GM12872 (cell line): ENCODE data around the gene UBXN10.

Source experiments
- TF ChIP-seq, protein P1 (sequence below): IDR thresholded peaks from 3 replicates; pipeline ENCODE4 v1.5.1; 2011; ENCODE audit warnings: low read depth, mild to moderate bottlenecking, low read length, moderate library complexity; ENCODE audit not compliant: insufficient read depth

Gene UBXN10

DNA sequence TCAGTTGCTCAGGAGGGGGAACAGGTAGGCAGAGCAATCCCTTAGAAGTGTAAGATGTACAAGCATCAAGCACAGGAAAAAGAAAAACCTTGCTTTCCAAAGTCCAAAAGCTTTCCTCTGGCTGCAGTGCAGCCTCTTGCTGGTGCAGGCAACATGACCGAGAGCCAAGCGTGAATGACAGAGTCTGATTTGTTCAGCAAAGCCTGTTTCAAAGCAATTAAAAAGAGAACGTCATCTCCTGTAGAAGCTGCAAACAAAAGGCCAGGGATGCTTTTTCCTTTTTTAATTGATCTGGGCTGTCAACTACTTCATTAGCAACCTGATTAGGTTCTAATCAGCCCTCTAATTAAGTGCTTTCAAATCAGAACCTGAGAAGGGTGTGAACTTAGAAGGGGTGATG, 38.6 kb downstream of the UBXN10 start:
- TF ChIP-seq, protein P1, sequence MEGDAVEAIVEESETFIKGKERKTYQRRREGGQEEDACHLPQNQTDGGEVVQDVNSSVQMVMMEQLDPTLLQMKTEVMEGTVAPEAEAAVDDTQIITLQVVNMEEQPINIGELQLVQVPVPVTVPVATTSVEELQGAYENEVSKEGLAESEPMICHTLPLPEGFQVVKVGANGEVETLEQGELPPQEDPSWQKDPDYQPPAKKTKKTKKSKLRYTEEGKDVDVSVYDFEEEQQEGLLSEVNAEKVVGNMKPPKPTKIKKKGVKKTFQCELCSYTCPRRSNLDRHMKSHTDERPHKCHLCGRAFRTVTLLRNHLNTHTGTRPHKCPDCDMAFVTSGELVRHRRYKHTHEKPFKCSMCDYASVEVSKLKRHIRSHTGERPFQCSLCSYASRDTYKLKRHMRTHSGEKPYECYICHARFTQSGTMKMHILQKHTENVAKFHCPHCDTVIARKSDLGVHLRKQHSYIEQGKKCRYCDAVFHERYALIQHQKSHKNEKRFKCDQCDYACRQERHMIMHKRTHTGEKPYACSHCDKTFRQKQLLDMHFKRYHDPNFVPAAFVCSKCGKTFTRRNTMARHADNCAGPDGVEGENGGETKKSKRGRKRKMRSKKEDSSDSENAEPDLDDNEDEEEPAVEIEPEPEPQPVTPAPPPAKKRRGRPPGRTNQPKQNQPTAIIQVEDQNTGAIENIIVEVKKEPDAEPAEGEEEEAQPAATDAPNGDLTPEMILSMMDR, result no peak

DNA sequence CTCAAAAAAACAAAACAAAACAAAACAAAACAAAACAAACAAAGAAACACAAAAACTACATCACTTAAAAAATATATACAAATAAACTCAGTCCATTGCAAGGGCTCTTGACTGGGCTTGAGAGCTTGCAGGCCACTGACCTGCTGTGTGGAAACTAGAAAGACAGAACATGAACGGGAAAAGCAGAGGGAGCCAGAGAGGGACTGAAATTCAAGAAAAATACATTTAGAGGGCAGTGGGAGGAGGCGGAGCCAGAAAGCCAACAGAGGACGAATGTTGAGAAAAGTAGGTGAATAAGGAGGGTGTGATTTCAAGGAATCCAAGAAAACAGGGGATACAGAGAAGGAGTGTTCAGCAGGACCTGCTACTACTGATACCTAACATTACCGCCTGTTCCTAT, 41.8 kb downstream of the UBXN10 start:
- TF ChIP-seq, protein P1, result no peak

DNA sequence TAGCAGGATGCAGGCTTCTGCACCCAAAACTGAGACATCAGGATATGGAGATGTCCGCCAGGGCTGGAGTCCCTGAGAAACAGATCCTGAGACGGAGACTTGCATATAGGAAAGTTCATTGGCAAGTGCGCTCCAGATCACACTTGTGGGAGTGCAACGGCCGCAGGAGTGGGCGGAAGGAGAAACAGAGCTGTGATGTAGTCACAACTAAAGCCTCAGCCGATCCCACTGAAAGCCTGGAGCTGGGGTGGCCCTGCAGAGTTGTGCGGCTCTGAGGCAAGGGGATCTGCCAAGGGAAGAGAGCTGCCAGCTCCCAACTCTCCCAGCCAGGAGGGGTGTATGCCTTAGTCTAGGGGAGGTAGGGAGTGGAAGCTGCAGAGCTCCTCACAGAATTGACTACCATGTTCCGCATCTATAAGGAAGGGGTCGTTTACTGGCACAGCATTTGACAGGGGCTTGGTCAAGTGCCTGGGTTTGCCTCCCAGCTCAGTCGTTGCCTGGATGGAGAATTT, 42.5 kb downstream of the UBXN10 start:
- TF ChIP-seq, protein P1, result no peak

DNA sequence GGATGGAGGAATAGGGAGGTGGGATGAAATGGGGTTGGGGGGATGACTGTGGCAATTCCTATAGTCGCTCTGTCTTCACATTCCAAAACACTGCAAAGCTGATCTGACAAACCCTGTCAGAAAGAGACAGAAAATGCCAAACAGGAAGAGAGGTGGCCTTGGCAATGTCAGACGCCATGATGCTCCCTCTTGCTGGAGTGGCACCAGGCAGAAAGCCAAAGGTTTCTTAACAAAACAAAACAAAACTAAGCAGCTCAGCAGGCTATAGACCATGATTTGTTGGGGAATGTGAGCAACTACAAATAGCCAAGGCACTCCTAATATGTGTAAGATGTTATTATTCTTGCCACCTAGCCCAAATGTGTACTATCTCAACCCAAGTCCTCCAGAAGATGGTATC, 43.3 kb downstream of the UBXN10 start:
- TF ChIP-seq, protein P1, result no peak

DNA sequence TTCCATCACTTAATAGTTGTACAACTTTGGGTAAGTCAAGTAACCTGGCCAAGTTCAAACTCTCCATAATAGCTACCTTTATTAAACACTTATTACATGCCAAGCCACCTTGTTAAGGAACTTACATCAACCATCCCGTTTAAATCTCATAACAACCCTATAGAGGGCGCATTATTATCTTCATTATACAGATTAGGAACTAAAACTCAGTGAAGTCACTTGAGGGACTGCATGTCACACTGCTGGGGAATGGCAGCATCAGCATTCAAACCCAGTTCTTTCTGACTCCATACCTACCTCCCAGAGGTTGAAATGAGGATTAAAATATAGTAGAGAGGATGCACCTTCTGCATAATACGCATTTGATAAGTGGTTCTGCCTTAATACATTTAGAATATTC, 47.5 kb downstream of the UBXN10 start:
- TF ChIP-seq, protein P1, result peak; percentile 37; the same call in 2 of the 3 replicates

DNA sequence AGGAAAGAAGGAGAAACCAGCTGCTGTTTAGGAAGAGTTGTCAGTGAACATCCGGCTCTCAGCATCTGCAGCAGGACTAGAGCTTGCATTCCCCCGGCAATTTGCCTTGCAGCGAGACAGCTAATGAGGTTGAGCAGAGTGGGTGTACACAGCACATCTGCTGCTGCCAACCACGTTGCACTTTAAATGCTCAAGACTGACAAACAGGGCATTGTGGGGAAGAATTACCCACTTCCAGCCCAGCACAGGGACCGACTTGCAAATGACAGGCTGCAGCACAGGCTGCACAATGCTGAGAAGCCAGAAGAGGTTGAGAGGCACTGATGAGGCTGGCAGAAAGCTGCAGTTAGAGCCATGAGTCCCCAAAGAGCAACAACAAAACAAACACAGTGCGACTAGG, 48.0 kb downstream of the UBXN10 start:
- TF ChIP-seq, protein P1, result no peak

DNA sequence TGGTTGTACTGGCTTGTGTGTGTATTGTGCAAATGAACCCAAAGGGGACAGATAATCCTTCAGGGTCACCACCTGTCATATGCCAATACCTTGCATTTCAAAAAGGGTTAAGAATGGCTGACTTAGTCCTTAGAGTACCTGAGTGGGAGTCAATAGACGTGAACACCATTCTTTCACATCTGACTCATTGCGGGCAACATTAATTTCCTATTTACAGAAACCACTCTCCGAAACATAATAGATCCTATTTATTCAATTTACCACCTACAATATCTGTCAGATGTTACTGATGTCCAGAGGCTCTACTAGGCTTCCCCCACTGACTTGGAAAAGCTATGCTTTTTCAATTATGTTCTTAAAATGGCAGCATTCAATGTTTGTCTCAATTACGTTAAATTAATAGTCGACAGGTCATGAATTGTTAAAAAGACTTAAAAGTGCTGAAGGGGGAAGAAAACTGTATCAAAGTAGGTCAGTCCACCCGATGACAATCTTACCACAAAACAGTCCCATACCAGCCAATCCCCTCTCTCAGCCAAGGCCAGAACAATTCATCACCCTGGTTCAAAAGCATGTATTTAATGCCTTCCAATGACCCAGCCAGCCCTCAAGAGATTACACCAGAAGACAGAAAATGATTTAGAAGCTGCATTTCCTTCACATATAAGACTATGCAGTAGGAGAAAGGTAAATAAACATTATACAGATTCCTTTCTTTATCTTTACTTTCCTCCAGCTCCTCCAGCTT, 49.1 kb downstream of the UBXN10 start:
- TF ChIP-seq, protein P1, result no peak

DNA sequence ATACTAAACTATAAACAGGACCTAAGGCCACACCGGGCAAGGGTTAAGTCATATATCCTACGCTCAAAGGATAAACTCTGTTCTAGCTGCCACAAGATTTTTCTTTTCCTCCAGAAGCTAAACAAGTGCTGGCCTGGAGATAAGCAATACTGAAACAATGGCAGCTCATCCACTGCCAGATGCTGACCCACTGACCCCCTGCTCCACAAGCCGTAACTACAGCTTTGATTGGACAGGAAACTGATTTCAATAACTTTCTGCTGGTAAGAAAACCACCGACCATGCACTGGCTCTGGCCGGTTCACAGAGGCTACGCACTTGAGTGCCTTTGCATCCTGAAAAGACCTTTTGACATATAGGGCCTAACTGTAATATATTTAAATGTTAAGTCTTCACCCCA, 51.8 kb downstream of the UBXN10 start:
- TF ChIP-seq, protein P1, result no peak
